SU-DHL-6 (cell line): ENCODE results near the gene SNRPD3.

Experiments used
- CTCF ChIP-seq: fragments of 200-600 bp; sonication (generic); IDR thresholded peaks from one replicate; pipeline ENCODE4 v1.5.1; 2017; ENCODE audit warnings: antibody characterized with exemption, mild to moderate bottlenecking, low read length, moderate library complexity; ENCODE audit not compliant: insufficient read depth, poor library complexity, severe bottlenecking
- EZH2phosphoT487 ChIP-seq: fragments of 200-600 bp; sonication (generic), shearing (Covaris generic); conservative IDR thresholded peaks from 2 replicates; pipeline ENCODE4 v1.6.1; 2018; ENCODE audit warnings: mild to moderate bottlenecking, antibody characterized with exemption, low read length, moderate library complexity, mixed read lengths

- TF ChIP-seq CTCF (no peak), EZH2phosphoT487 (no peak)
These were observed 1.3 kb upstream of the SNRPD3 start, which contains the start of gene GUCD1 for GRCh38 chr22:24554313-24555164.
